HEK293 (cell line): ENCODE measurements around the gene CNFN.

Experiments used
- CTCF ChIA-PET: fragments of 350-600 bp; formaldehyde crosslinking; extraction: SDS; loops from one replicate; lab custom pipeline; 2021; ENCODE audit warnings: antibody characterized with exemption; lab: Yijun Ruan, JAX
- POLR2A ChIA-PET: fragments of 300-600 bp; formaldehyde crosslinking; extraction: SDS; loops from one replicate; lab custom pipeline; 2020; ENCODE audit warnings: antibody characterized with exemption, inconsistent platforms; lab: Yijun Ruan, JAX
- H3K27ac ChIP-seq: fragments of 200-500 bp; sonication (Bioruptor generic); 2 replicates; pipeline ENCODE4 v1.5.1; 2014; ENCODE audit warnings: low read depth, low read length, control low read depth, inconsistent platforms; ENCODE audit errors: extremely low read depth
- H3K36me3 ChIP-seq, 2 experiments: fragments of 200-500 bp in 1 of 2; sonication (Bioruptor generic) in 1 of 2; 1 replicate in 1 of 2; 2 replicates in 1 of 2; pipeline ENCODE4 v1.5.1; 2014 to 2017; ENCODE audit warnings: inconsistent platforms in 2 of 2, low read length in 2 of 2; ENCODE audit not compliant: control insufficient read depth in 2 of 2, insufficient read depth in 1 of 2
- H3K4me1 ChIP-seq: fragments of 200-500 bp; sonication (Bioruptor generic); 2 replicates; pipeline ENCODE4 v1.5.1; 2014; ENCODE audit warnings: mild to moderate bottlenecking, low read length, inconsistent platforms; ENCODE audit not compliant: control insufficient read depth, insufficient read depth
- H3K4me3 ChIP-seq: 2 replicates; pipeline ENCODE4 v1.5.1; 2011; ENCODE audit warnings: low read depth, mild to moderate bottlenecking, control low read depth, low read length, moderate library complexity
- H3K9me3 ChIP-seq: fragments of 200-500 bp; sonication (Bioruptor generic); 2 replicates; pipeline ENCODE4 v1.5.1; 2014; ENCODE audit warnings: low read depth, low read length, inconsistent platforms; ENCODE audit not compliant: control insufficient read depth, insufficient read depth
- HOXA7 ChIP-seq: sonication (generic); formaldehyde crosslinking; IDR thresholded peaks from 2 replicates; pipeline ENCODE4 v1.8.1; 2022; ENCODE audit warnings: missing genetic modification reagents, borderline replicate concordance
- KLF1 ChIP-seq: fragments of 450-650 bp; formaldehyde crosslinking; IDR thresholded peaks from 2 replicates; pipeline ENCODE4 v1.5.1; 2016; ENCODE audit warnings: missing biosample characterization, missing genetic modification characterization
- KLF10 ChIP-seq: fragments of 450-650 bp; IDR thresholded peaks from 2 replicates; pipeline ENCODE4 v1.5.1; 2018; ENCODE audit warnings: missing biosample characterization, mild to moderate bottlenecking, missing genetic modification characterization
- KLF9 ChIP-seq: fragments of 450-650 bp; formaldehyde crosslinking; IDR thresholded peaks from 2 replicates; pipeline ENCODE4 v1.5.1; 2016; ENCODE audit warnings: missing biosample characterization, missing genetic modification characterization, low read depth
- MYNN ChIP-seq: fragments of 450-650 bp; formaldehyde crosslinking; IDR thresholded peaks from 2 replicates; pipeline ENCODE4 v1.5.1; 2016; ENCODE audit warnings: missing biosample characterization, missing genetic modification characterization, borderline replicate concordance
- MZF1 ChIP-seq: fragments of 450-650 bp; formaldehyde crosslinking; IDR thresholded peaks from 2 replicates; pipeline ENCODE4 v1.5.1; 2017; ENCODE audit warnings: missing biosample characterization, missing genetic modification characterization, borderline replicate concordance
- RBAK ChIP-seq: fragments of 450-650 bp; formaldehyde crosslinking; IDR thresholded peaks from 2 replicates; pipeline ENCODE4 v1.5.1; 2016; ENCODE audit warnings: missing biosample characterization, missing genetic modification characterization
- WT1 ChIP-seq: fragments of 450-650 bp; formaldehyde crosslinking; IDR thresholded peaks from 2 replicates; pipeline ENCODE4 v1.5.1; 2016; ENCODE audit warnings: missing biosample characterization, missing genetic modification characterization
- ZBTB48 ChIP-seq: fragments of 450-650 bp; formaldehyde crosslinking; IDR thresholded peaks from 2 replicates; pipeline ENCODE4 v1.5.1; 2016; ENCODE audit warnings: missing biosample characterization, missing genetic modification characterization
- ZBTB8A ChIP-seq: fragments of 450-650 bp; formaldehyde crosslinking; IDR thresholded peaks from 2 replicates; pipeline ENCODE4 v1.5.1; 2016; ENCODE audit warnings: missing biosample characterization, missing genetic modification characterization
- ZEB2 ChIP-seq: fragments of 450-650 bp; formaldehyde crosslinking; IDR thresholded peaks from 2 replicates; pipeline ENCODE4 v1.5.1; 2016; ENCODE audit warnings: missing biosample characterization, missing genetic modification characterization
- ZFP69B ChIP-seq: fragments of 450-650 bp; formaldehyde crosslinking; IDR thresholded peaks from 2 replicates; pipeline ENCODE4 v1.5.1; 2016; ENCODE audit warnings: missing biosample characterization, missing genetic modification characterization
- ZNF114 ChIP-seq: fragments of 450-650 bp; formaldehyde crosslinking; IDR thresholded peaks from 2 replicates; pipeline ENCODE4 v1.5.0; 2017; ENCODE audit warnings: missing biosample characterization, missing genetic modification characterization
- ZNF140 ChIP-seq: fragments of 450-650 bp; formaldehyde crosslinking; IDR thresholded peaks from 2 replicates; pipeline ENCODE4 v1.5.1; 2016; ENCODE audit warnings: missing biosample characterization, missing genetic modification characterization
- ZNF169 ChIP-seq: fragments of 450-650 bp; formaldehyde crosslinking; IDR thresholded peaks from 2 replicates; pipeline ENCODE4 v1.5.1; 2016; ENCODE audit warnings: missing biosample characterization, missing genetic modification characterization
- ZNF2 ChIP-seq: fragments of 450-650 bp; formaldehyde crosslinking; IDR thresholded peaks from 2 replicates; pipeline ENCODE4 v1.5.1; 2016; ENCODE audit warnings: missing biosample characterization, missing genetic modification characterization
- ZNF24 ChIP-seq: fragments of 450-650 bp; formaldehyde crosslinking; IDR thresholded peaks from 2 replicates; pipeline ENCODE4 v1.5.1; 2016; ENCODE audit warnings: missing biosample characterization, missing genetic modification characterization
- ZNF324 ChIP-seq: fragments of 450-650 bp; formaldehyde crosslinking; IDR thresholded peaks from 2 replicates; pipeline ENCODE4 v1.5.1; 2016; ENCODE audit warnings: missing biosample characterization, missing genetic modification characterization
- ZNF510 ChIP-seq: fragments of 450-650 bp; formaldehyde crosslinking; IDR thresholded peaks from 2 replicates; pipeline ENCODE4 v1.5.1; 2018; ENCODE audit warnings: mild to moderate bottlenecking, missing genetic modification characterization, missing biosample characterization; ENCODE audit not compliant: insufficient replicate concordance
- ZNF555 ChIP-seq: fragments of 450-650 bp; formaldehyde crosslinking; conservative IDR thresholded peaks from 2 replicates; pipeline ENCODE4 v1.5.1; 2017; ENCODE audit warnings: missing biosample characterization, mild to moderate bottlenecking, missing genetic modification characterization, inconsistent platforms
- ZNF571 ChIP-seq: fragments of 450-650 bp; formaldehyde crosslinking; IDR thresholded peaks from 2 replicates; pipeline ENCODE4 v1.5.0; 2017; ENCODE audit warnings: missing biosample characterization, missing genetic modification characterization
- ZNF596 ChIP-seq: fragments of 450-650 bp; IDR thresholded peaks from 2 replicates; pipeline ENCODE4 v1.5.0; 2018; ENCODE audit warnings: missing biosample characterization, mild to moderate bottlenecking, missing genetic modification characterization, moderate library complexity
- ZNF629 ChIP-seq: fragments of 450-650 bp; formaldehyde crosslinking; IDR thresholded peaks from 2 replicates; pipeline ENCODE4 v1.5.1; 2017; ENCODE audit warnings: missing biosample characterization, missing genetic modification characterization
- ZNF660 ChIP-seq: fragments of 450-650 bp; IDR thresholded peaks from 2 replicates; pipeline ENCODE4 v1.5.1; 2018; ENCODE audit warnings: missing biosample characterization, mild to moderate bottlenecking, missing genetic modification characterization
- ZNF791 ChIP-seq: fragments of 450-650 bp; formaldehyde crosslinking; IDR thresholded peaks from 2 replicates; pipeline ENCODE4 v1.5.1; 2016; ENCODE audit warnings: missing biosample characterization, missing genetic modification characterization
- TF ChIP-seq, protein P1 (sequence below): fragments of 450-650 bp; formaldehyde crosslinking; IDR thresholded peaks from 2 replicates; pipeline ENCODE4 v1.5.1; 2016; ENCODE audit warnings: missing biosample characterization, missing genetic modification characterization
- TF ChIP-seq, protein P2 (sequence below): fragments of 450-650 bp; formaldehyde crosslinking; IDR thresholded peaks from 2 replicates; pipeline ENCODE4 v1.5.1; 2016; ENCODE audit warnings: missing biosample characterization, missing genetic modification characterization
- TF ChIP-seq, protein P3 (sequence below): fragments of 450-650 bp; formaldehyde crosslinking; IDR thresholded peaks from 2 replicates; pipeline ENCODE4 v1.5.1; 2016; ENCODE audit warnings: missing biosample characterization, missing genetic modification characterization
- TF ChIP-seq, protein P4 (sequence below): fragments of 450-650 bp; IDR thresholded peaks from 2 replicates; pipeline ENCODE4 v1.5.1; 2018; ENCODE audit warnings: missing biosample characterization, missing genetic modification characterization

Gene CNFN

DNA sequence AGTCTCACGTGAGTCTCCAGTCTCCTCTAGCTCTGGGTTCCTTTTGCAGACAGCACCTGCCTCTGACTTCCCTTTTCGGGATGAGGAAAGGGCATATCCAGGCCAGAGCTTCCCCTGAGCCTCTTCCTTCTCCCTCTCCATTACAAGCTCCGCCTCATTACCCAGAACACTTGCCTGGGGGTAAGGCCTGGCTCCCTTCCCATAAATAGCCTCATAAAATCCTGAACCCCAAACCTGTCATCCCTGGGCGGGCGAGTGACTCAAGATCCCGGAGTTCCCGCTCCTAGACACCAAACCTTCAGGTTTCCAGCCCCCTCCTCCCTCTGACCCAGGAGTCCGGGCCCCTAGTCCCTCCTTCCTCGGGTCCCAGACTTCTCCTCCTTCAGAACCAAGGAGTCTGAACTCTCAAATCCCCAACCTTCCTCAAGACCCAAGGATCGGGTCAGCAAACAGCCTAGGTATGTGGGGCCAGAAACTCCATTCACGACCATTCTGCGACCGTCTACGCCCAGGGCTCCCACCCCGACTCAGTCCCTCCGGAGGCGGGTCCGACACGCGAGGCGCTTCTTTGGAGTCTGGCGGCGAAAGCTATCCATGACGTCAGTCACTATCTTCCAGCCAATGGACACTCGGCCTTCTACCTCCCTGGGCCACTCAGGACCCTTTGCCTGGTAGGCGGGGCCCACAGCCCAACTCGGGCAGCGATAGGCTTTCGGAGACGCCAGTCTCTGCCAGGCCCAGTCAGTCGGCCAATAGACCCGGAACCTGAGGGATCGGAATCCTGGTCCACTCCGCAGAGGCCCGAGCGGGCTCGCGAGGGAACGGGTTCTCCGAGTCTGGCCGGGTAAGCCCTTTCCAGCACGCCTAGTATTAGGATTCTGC, 6.5 kb upstream of the CNFN start:
- Histone ChIP-seq H3K4me3 (peak overlapping the region; percentile 61), H3K9me3 (no peaks in the 10 kb centered on the region), H3K27ac (peak overlapping the region; percentile 91), H3K36me3 (peaks cover 0 to 2% of the 10 kb centered on the region in 2 experiments; a peak in 2 of 3 replicates), H3K4me1 (peaks cover 13% of the 10 kb centered on the region)
- ChIA-PET POLR2A (interaction anchor here (0.5 to 2.4 kb wide), 30 partner anchors 9 to 611 kb away, joined by 3 to 41 read pairs (median 6); partner anchors contain the start of genes GSK3A, PAFAH1B3 and ZNF574), CTCF (interaction anchor here (0.5 to 2.4 kb wide), 12 partner anchors 10 to 429 kb away, joined by 3 to 18 read pairs (median 4); no protein-coding TSS in a partner anchor)
- TF ChIP-seq ZNF324 (tag by site-specific recombination): peak; percentile 73; the same call in 1 of the 2 replicates
- TF ChIP-seq ZNF555 (tag by site-specific recombination): no peak
- TF ChIP-seq ZEB2: peak; percentile 75
- TF ChIP-seq ZNF2: peak; percentile 60; the same call in 1 of the 2 replicates
- peak; percentile 93 for TF ChIP-seq ZNF629 (tag by site-specific recombination)
- TF ChIP-seq ZNF510: no peak
- TF ChIP-seq ZNF571 (tag by site-specific recombination): no peak
- no peak for TF ChIP-seq ZNF169 (tag by site-specific recombination)
- TF ChIP-seq MZF1 (tag by site-specific recombination): 0 out of 2 replicates have a peak, but pooled peaks have one; percentile 25
- TF ChIP-seq KLF9 (tag by site-specific recombination): peak; percentile 61; the same call in 1 of the 2 replicates
- TF ChIP-seq ZNF114 (tag by site-specific recombination): no peak
- no peak for TF ChIP-seq ZNF596 (tag by site-specific recombination)
- peak; percentile 86 for TF ChIP-seq ZNF24 (tag by site-specific recombination)
- TF ChIP-seq, protein P1, sequence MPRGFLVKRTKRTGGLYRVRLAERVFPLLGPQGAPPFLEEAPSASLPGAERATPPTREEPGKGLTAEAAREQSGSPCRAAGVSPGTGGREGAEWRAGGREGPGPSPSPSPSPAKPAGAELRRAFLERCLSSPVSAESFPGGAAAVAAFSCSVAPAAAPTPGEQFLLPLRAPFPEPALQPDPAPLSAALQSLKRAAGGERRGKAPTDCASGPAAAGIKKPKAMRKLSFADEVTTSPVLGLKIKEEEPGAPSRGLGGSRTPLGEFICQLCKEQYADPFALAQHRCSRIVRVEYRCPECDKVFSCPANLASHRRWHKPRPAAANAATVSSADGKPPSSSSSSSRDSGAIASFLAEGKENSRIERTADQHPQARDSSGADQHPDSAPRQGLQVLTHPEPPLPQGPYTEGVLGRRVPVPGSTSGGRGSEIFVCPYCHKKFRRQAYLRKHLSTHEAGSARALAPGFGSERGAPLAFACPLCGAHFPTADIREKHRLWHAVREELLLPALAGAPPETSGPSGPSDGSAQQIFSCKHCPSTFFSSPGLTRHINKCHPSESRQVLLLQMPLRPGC (tag by site-specific recombination): peak; percentile 16; the same call in 1 of the 2 replicates
- TF ChIP-seq KLF1 (tag by site-specific recombination): 0 out of 2 replicates have a peak, but pooled peaks have one; percentile 58
- peak; percentile 66 for TF ChIP-seq ZFP69B (tag by site-specific recombination)
- TF ChIP-seq ZBTB48: peak; percentile 84
- TF ChIP-seq ZNF791 (tag by site-specific recombination): 0 out of 2 replicates have a peak, but pooled peaks have one; percentile 8
- TF ChIP-seq HOXA7 (CRISPR knock-in tag): no peak
- no peak for TF ChIP-seq MYNN
- TF ChIP-seq, protein P2, sequence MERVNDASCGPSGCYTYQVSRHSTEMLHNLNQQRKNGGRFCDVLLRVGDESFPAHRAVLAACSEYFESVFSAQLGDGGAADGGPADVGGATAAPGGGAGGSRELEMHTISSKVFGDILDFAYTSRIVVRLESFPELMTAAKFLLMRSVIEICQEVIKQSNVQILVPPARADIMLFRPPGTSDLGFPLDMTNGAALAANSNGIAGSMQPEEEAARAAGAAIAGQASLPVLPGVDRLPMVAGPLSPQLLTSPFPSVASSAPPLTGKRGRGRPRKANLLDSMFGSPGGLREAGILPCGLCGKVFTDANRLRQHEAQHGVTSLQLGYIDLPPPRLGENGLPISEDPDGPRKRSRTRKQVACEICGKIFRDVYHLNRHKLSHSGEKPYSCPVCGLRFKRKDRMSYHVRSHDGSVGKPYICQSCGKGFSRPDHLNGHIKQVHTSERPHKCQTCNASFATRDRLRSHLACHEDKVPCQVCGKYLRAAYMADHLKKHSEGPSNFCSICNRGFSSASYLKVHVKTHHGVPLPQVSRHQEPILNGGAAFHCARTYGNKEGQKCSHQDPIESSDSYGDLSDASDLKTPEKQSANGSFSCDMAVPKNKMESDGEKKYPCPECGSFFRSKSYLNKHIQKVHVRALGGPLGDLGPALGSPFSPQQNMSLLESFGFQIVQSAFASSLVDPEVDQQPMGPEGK (tag by site-specific recombination): peak; percentile 92
- no peak for TF ChIP-seq ZNF140
- peak; percentile 82 for TF ChIP-seq ZBTB8A (tag by site-specific recombination)
- peak; percentile 53 for TF ChIP-seq WT1 (tag by site-specific recombination)
- TF ChIP-seq, protein P3, sequence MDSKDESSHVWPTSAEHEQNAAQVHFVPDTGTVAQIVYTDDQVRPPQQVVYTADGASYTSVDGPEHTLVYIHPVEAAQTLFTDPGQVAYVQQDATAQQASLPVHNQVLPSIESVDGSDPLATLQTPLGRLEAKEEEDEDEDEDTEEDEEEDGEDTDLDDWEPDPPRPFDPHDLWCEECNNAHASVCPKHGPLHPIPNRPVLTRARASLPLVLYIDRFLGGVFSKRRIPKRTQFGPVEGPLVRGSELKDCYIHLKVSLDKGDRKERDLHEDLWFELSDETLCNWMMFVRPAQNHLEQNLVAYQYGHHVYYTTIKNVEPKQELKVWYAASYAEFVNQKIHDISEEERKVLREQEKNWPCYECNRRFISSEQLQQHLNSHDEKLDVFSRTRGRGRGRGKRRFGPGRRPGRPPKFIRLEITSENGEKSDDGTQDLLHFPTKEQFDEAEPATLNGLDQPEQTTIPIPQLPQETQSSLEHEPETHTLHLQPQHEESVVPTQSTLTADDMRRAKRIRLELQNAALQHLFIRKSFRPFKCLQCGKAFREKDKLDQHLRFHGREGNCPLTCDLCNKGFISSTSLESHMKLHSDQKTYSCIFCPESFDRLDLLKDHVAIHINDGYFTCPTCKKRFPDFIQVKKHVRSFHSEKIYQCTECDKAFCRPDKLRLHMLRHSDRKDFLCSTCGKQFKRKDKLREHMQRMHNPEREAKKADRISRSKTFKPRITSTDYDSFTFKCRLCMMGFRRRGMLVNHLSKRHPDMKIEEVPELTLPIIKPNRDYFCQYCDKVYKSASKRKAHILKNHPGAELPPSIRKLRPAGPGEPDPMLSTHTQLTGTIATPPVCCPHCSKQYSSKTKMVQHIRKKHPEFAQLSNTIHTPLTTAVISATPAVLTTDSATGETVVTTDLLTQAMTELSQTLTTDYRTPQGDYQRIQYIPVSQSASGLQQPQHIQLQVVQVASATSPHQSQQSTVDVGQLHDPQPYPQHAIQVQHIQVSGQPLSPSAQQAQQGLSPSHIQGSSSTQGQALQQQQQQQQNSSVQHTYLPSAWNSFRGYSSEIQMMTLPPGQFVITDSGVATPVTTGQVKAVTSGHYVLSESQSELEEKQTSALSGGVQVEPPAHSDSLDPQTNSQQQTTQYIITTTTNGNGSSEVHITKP (tag by site-specific recombination): peak; percentile 15
- TF ChIP-seq, protein P4, sequence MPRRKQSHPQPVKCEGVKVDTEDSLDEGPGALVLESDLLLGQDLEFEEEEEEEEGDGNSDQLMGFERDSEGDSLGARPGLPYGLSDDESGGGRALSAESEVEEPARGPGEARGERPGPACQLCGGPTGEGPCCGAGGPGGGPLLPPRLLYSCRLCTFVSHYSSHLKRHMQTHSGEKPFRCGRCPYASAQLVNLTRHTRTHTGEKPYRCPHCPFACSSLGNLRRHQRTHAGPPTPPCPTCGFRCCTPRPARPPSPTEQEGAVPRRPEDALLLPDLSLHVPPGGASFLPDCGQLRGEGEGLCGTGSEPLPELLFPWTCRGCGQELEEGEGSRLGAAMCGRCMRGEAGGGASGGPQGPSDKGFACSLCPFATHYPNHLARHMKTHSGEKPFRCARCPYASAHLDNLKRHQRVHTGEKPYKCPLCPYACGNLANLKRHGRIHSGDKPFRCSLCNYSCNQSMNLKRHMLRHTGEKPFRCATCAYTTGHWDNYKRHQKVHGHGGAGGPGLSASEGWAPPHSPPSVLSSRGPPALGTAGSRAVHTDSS (tag by site-specific recombination): no peak
- TF ChIP-seq ZNF660 (tag by site-specific recombination): peak; percentile 57
- no peak for TF ChIP-seq RBAK (tag by site-specific recombination)
- no peak; the same call in 1 of the 2 replicates for TF ChIP-seq KLF10 (tag by site-specific recombination)
